ENCODE results near the gene MR1.

DNA sequence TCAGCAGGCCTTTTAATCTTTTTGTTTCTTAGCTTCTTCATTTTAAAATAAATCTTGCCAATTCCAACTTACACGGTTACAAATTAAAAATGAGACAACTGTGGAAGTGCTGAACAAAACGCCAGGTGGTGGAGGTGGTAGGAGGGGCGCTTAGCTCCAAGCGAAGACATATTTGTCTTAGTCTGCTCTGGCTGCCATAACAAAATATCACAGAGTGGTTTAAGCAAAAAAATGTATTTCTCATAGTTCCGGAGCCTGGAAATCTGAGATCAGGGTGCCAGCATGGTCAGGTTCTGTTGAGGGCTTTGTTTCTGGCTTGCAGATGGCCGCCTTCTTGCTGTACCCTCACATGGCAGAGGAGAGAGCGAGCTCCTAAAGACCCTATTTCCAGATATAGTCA is 69.6 kb downstream of the MR1 start:
- TF ChIP-seq SRF (IDR thresholded peaks at IDR 0.05; ENCODE audit: low read depth): no peak
- no peak for TF ChIP-seq EZH2 (IDR thresholded peaks at IDR 0.05)
- no peak for TF ChIP-seq JUND (IDR thresholded peaks at IDR 0.05)
- no peak for TF ChIP-seq YY1 (IDR thresholded peaks at IDR 0.05; ENCODE audit: extremely low read depth, insufficient replicate concordance, low read depth, low read length)
- TF ChIP-seq, protein P1, sequence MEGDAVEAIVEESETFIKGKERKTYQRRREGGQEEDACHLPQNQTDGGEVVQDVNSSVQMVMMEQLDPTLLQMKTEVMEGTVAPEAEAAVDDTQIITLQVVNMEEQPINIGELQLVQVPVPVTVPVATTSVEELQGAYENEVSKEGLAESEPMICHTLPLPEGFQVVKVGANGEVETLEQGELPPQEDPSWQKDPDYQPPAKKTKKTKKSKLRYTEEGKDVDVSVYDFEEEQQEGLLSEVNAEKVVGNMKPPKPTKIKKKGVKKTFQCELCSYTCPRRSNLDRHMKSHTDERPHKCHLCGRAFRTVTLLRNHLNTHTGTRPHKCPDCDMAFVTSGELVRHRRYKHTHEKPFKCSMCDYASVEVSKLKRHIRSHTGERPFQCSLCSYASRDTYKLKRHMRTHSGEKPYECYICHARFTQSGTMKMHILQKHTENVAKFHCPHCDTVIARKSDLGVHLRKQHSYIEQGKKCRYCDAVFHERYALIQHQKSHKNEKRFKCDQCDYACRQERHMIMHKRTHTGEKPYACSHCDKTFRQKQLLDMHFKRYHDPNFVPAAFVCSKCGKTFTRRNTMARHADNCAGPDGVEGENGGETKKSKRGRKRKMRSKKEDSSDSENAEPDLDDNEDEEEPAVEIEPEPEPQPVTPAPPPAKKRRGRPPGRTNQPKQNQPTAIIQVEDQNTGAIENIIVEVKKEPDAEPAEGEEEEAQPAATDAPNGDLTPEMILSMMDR (IDR thresholded peaks at IDR 0.05 in 2 of 3, conservative IDR thresholded peaks at IDR 0.05 in 1 of 3; ENCODE audit: borderline replicate concordance in 1 of 3, insufficient read depth in 1 of 3, low read depth in 2 of 3, low read length in 2 of 3): no peak

Measured in HCT116 (cell line).